OCI-LY1 (cell line): ENCODE results near the gene PABPC3.

Experiments used
- H2AFZ ChIP-seq: fragments of 200-600 bp; sonication (generic), shearing (Covaris generic); 2 replicates; pipeline ENCODE4 v1.6.0; 2014; ENCODE audit warnings: antibody characterized with exemption, mild to moderate bottlenecking, low read length
- H3F3A ChIP-seq: fragments of 200-600 bp; sonication (generic), shearing (Covaris generic); 2 replicates; pipeline ENCODE4 v1.6.0; 2014; ENCODE audit warnings: mild to moderate bottlenecking, antibody characterized with exemption, low read length, moderate library complexity; ENCODE audit not compliant: insufficient read depth
- H3K27ac ChIP-seq: fragments of 200-600 bp; sonication (generic); 2 replicates; pipeline ENCODE4 v1.5.1; 2014; ENCODE audit warnings: low read length, mixed run types, mild to moderate bottlenecking, low read depth; ENCODE audit not compliant: poor library complexity, severe bottlenecking
- H3K27me3 ChIP-seq: fragments of 200-600 bp; sonication (generic); 2 replicates; pipeline ENCODE4 v1.6.0; 2014; ENCODE audit warnings: antibody characterized with exemption, mild to moderate bottlenecking, low read length, moderate library complexity; ENCODE audit not compliant: insufficient read depth
- H3K36me3 ChIP-seq: fragments of 200-600 bp; sonication (generic); 2 replicates; pipeline ENCODE4 v1.6.1; 2014; ENCODE audit warnings: mild to moderate bottlenecking, antibody characterized with exemption, low read length, moderate library complexity, mixed read lengths; ENCODE audit not compliant: insufficient read depth
- H3K4me1 ChIP-seq: fragments of 200-600 bp; sonication (generic); 2 replicates; pipeline ENCODE4 v1.5.1; 2014; ENCODE audit warnings: mild to moderate bottlenecking, low read length, moderate library complexity; ENCODE audit not compliant: insufficient read depth, severe bottlenecking
- H3K4me2 ChIP-seq: fragments of 200-600 bp; sonication (generic), shearing (Covaris generic); 2 replicates; pipeline ENCODE4 v1.6.1; 2014; ENCODE audit warnings: low read length
- H3K4me3 ChIP-seq: fragments of 200-600 bp; sonication (generic); 2 replicates; pipeline ENCODE4 v1.5.1; 2014; ENCODE audit warnings: low read length, low read depth, mild to moderate bottlenecking, mixed read lengths; ENCODE audit not compliant: poor library complexity, severe bottlenecking
- H3K79me2 ChIP-seq: fragments of 200-600 bp; shearing (Covaris generic); 2 replicates; pipeline ENCODE4 v1.6.1; 2016; ENCODE audit warnings: mixed run types, low read length, mixed read lengths; ENCODE audit not compliant: insufficient read depth
- H3K9ac ChIP-seq: fragments of 200-600 bp; sonication (generic), shearing (Covaris generic); 2 replicates; pipeline ENCODE4 v1.6.1; 2014; ENCODE audit warnings: mild to moderate bottlenecking, low read length, mixed read lengths
- H3K9me2 ChIP-seq: fragments of 200-600 bp; sonication (generic), shearing (Covaris generic); 2 replicates; pipeline ENCODE4 v1.6.1; 2014; ENCODE audit warnings: low read depth, mild to moderate bottlenecking, low read length, mixed read lengths
- H3K9me3 ChIP-seq: fragments of 200-600 bp; shearing (Covaris generic); 2 replicates; pipeline ENCODE4 v1.6.1; 2014; ENCODE audit warnings: low read length, mixed read lengths
- H4K20me1 ChIP-seq: fragments of 200-600 bp; sonication (generic), shearing (Covaris generic); 2 replicates; pipeline ENCODE4 v1.6.0; 2016; ENCODE audit warnings: mild to moderate bottlenecking, low read length; ENCODE audit not compliant: insufficient read depth
- EZH2 ChIP-seq: fragments of 200-600 bp; sonication (generic), shearing (Covaris generic); IDR thresholded peaks from 2 replicates; pipeline ENCODE4 v1.8.0; 2017; ENCODE audit warnings: borderline replicate concordance, mixed run types, mild to moderate bottlenecking, antibody characterized with exemption, low read length, moderate library complexity, mixed read lengths
- TF ChIP-seq, protein P1 (sequence below): fragments of 200-600 bp; sonication (generic), shearing (Covaris generic); IDR thresholded peaks from 2 replicates; pipeline ENCODE4 v1.5.1; 2017; ENCODE audit warnings: mild to moderate bottlenecking, antibody characterized with exemption, low read length, moderate library complexity, mixed read lengths

The PABPC3 gene

DNA sequence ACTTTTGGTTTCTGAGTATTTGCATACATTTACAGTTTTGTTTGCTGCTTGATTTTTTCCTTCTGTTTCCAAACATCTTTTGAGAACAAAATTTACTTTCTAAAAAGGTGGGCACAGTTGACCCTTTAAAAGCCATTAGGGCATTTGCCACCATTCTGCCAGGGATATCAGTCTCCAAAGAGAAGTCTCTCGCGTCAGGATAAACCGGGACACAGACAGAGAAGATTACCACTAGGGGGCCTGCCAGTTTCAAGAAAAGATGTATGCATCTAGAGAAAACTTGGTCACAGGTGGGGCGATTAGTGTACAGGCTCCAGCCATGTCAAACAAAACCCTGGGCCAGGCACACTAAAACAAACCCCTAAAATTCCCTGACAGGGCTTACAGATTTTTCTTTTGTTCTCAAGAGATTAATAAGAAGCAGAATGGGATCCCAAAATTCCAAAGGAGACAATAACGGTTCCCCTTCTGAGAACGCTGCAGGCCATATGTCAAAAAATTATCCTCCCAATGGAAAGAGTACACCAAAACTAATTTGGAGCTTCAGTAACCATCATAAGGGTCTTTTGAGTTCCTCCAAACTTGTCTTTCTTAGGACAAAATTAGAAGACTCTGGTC lies 10.7 kb upstream of the PABPC3 start:
- no peak overlapping the region for H3K9ac ChIP-seq
- H3K4me1 ChIP-seq = no peaks in the 10 kb centered on the region
- H3K9me3 ChIP-seq = no peaks in the 10 kb centered on the region
- TF ChIP-seq, protein P1, sequence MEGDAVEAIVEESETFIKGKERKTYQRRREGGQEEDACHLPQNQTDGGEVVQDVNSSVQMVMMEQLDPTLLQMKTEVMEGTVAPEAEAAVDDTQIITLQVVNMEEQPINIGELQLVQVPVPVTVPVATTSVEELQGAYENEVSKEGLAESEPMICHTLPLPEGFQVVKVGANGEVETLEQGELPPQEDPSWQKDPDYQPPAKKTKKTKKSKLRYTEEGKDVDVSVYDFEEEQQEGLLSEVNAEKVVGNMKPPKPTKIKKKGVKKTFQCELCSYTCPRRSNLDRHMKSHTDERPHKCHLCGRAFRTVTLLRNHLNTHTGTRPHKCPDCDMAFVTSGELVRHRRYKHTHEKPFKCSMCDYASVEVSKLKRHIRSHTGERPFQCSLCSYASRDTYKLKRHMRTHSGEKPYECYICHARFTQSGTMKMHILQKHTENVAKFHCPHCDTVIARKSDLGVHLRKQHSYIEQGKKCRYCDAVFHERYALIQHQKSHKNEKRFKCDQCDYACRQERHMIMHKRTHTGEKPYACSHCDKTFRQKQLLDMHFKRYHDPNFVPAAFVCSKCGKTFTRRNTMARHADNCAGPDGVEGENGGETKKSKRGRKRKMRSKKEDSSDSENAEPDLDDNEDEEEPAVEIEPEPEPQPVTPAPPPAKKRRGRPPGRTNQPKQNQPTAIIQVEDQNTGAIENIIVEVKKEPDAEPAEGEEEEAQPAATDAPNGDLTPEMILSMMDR = peak; percentile 72
- no peak for TF ChIP-seq EZH2
- H3K79me2 ChIP-seq = no peaks in the 10 kb centered on the region
- no peaks in the 10 kb centered on the region for H3K27me3 ChIP-seq
- no peaks in the 10 kb centered on the region for H3F3A ChIP-seq
- H3K4me2 ChIP-seq = no peak overlapping the region
- no peaks in the 10 kb centered on the region for H3K9me2 ChIP-seq
- H3K36me3 ChIP-seq = no peaks in the 10 kb centered on the region
- H2AFZ ChIP-seq = no peak overlapping the region
- H3K4me3 ChIP-seq = no peak overlapping the region
- H3K27ac ChIP-seq = no peak overlapping the region
- H4K20me1 ChIP-seq = no peaks in the 10 kb centered on the region

DNA sequence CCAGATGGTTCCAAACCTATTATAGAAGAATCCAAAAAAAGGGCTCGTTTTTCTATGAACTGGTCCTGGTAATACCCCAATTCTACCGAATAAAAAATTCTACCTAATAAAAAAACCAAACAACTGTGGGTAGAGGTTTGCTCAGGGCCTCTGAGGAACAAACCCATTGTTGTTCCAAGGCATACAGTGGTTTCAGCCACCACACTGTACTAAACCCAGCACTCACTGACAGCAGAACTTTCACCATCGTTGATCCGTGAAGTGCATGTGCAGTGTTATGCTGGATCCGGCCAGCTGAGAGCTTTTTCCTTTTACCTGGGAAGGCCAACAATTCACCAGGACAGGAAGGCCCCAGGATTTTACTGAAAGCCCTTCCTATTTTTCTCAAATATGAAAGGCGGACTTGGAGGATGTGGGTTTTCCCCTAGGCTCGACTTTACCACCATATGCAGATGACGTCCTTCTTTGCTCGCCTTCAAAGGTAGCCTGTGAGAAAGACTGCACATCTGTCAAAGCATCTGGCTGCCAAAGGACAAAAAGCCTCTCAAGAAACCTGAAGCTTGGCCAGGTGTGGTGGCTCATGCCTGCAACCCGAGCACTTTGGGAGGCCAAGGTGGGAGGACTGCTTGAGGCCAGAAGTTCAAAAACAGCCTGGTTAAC lies 7.2 kb upstream of the PABPC3 start:
- Histone ChIP-seq H3K27me3 (no peaks in the 10 kb centered on the region), H3F3A (no peaks in the 10 kb centered on the region), H3K9me3 (no peaks in the 10 kb centered on the region), H4K20me1 (no peaks in the 10 kb centered on the region), H3K4me3 (no peak overlapping the region), H2AFZ (no peak overlapping the region), H3K4me2 (no peak overlapping the region), H3K9ac (no peak overlapping the region), H3K27ac (no peak overlapping the region), H3K4me1 (no peaks in the 10 kb centered on the region), H3K36me3 (no peaks in the 10 kb centered on the region), H3K9me2 (no peaks in the 10 kb centered on the region), H3K79me2 (no peaks in the 10 kb centered on the region)
- TF ChIP-seq EZH2 = no peak
- TF ChIP-seq, protein P1 = no peak

DNA sequence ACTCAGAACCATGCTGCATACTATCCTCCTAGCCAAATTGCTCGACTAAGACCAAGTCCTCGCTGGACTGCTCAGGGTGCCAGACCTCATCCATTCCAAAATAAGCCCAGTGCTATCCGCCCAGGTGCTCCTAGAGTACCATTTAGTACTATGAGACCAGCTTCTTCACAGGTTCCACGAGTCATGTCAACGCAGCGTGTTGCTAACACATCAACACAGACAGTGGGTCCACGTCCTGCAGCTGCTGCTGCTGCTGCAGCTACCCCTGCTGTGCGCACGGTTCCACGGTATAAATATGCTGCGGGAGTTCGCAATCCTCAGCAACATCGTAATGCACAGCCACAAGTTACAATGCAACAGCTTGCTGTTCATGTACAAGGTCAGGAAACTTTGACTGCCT lies 1.5 kb downstream of the PABPC3 start:
- Histone ChIP-seq H3K9me3 (no peaks in the 10 kb centered on the region), H3F3A (no peaks in the 10 kb centered on the region), H3K27ac (no peak overlapping the region), H3K9ac (no peak overlapping the region), H3K9me2 (no peaks in the 10 kb centered on the region), H4K20me1 (no peaks in the 10 kb centered on the region), H3K4me1 (no peaks in the 10 kb centered on the region), H3K79me2 (no peaks in the 10 kb centered on the region), H3K27me3 (no peaks in the 10 kb centered on the region), H3K36me3 (no peaks in the 10 kb centered on the region), H2AFZ (no peak overlapping the region), H3K4me3 (no peak overlapping the region), H3K4me2 (no peak overlapping the region)
- TF ChIP-seq, protein P1 = no peak
- TF ChIP-seq EZH2 = no peak
